OCI-LY7 (cell line): Measurements from ENCODE around the gene RNF145.

Source experiments
- CTCF ChIP-seq: fragments of 200-600 bp; sonication (generic); conservative IDR thresholded peaks from 2 replicates; pipeline ENCODE4 v1.5.1; 2014; ENCODE audit warnings: mild to moderate bottlenecking, antibody characterized with exemption, low read length, moderate library complexity, mixed read lengths
- EZH2phosphoT487 ChIP-seq: fragments of 200-600 bp; sonication (generic); IDR thresholded peaks from 2 replicates; pipeline ENCODE4 v1.6.1; 2018; ENCODE audit warnings: low read depth, borderline replicate concordance, mild to moderate bottlenecking, mixed run types, antibody characterized with exemption, low read length, moderate library complexity, mixed read lengths

GRCh38 chr5:159226451-159226850 is 17.1 kb upstream of the RNF145 start:
- TF ChIP-seq CTCF (no peak), EZH2phosphoT487 (no peak)
